Stimulated activated CD4-positive, alpha-beta T cell treated with anti-CD3 and anti-CD28 coated beads, Interleukin-2, amount 100 ng/mL, for 24 hours (primary cell): ENCODE data around the gene HOXD11.

Source experiments
- DNase-seq, 2 donors: peaks; one replicate each; pipeline ENCODE4 v3.0.0-alpha.2; 2020

Gene HOXD11

GRCh38 chr2:176106581-176107539 lies at the start of gene HOXD11:
Gene HOXD11 (plus strand): TSS chr2:176107280. CDS start chr2:176107356, 76 bp downstream.
- no peak for DNase-seq

GRCh38 chr2:176063958-176064357 lies 43.1 kb upstream of the HOXD11 start:
- no peak for DNase-seq

- no peak for DNase-seq
Observed at GRCh38 chr2:176066645-176067588, 40.2 kb upstream of the HOXD11 start.

DNA sequence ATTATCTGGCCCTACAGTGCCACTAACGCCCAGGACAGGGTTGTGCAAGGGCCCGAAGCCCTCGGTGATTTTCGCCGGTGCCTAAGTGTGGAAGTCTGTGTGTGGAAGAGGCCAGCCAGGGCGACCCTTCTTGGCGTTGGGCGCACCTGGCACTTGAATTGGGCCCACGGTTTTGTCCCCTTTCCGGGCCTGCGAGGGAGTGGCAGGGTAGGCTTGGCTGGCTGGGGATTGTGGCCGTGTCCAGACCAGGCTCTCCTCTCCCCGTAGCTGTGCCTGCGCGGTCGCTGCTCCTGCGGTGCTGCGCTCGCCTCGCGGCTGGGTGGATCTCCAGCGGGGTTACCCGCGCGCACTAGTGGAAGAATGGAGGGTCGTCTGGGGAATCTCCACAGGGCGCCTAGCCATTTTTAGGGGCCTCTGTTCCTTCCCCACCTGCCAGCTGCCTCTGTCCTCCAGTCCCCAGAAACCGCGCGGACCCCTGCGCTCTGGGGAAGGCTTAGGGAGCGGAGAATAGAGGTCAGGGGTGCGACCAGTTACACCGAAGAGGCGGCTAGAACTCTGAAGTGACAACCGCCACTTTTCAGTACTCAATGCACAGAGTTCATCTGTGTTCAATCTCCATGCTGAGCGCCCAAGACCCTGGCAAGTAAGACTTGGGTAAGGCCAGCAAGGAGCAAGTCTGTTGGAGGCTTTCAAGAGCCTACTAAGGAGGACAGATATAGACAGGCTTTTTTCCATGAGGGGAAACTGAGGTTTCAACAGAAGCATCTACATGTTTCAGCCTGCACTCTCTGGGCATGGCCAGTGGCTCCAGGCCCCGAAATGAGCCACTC lies 39.3 kb upstream of the HOXD11 start:
- no peak for DNase-seq

DNA sequence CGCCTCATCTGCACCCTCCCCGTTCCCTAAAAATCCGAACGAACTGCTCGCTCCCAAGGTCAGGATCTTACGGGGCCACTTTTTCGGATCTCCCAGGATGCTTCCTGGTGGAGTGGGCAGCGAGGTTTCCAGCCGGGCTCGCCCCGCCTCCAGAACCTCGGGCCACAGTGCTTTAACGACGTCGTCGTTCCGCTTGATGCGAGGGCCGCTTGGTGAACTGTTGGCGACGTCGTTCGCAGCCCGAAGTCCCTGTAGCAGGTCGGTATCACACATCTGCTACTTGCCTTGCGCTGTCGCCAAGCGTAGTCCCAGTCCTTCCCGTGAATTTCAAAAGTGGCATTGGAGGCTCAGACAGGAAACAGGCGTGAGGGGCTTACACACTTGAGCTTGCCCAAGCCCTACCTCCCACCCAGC lies 38.7 kb upstream of the HOXD11 start:
- DNase-seq: no peak

- DNase-seq: no peak
Observed at GRCh38 chr2:176071330-176072291, 35.5 kb upstream of the HOXD11 start.

- no peak for DNase-seq
Observed at GRCh38 chr2:176072292-176072669, 34.8 kb upstream of the HOXD11 start.

- DNase-seq: no peak
Observed at GRCh38 chr2:176072951-176073904, 33.9 kb upstream of the HOXD11 start.

DNA sequence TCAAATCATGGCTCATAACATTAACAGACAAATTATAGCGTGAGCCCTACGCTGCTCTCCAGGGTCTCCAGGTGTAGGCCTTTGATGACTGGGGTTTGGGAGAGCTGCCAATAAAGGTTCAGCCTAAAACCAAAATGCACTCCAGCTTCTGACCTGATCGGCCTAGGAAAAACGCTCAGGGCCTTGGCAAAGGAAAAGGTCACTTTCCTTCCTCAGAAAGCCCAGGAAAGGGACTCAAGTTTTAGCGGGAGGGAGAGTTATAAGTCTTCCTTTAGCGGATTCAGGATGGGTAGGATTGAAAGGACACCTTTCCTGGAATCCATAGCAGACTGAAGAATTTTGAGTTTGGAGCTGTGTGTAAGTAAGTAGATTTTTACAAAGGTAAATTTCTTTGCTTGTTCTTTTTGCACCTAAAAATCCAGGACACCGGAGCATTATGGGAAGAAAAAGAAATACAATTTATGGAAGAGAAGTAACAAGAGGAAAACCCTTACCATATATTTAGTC lies 32.1 kb upstream of the HOXD11 start:
- no peak for DNase-seq

GRCh38 chr2:176075481-176075880 lies 31.6 kb upstream of the HOXD11 start:
- DNase-seq: no peak

- no peak for DNase-seq
Observed at GRCh38 chr2:176076063-176076462, 31.0 kb upstream of the HOXD11 start.

DNA sequence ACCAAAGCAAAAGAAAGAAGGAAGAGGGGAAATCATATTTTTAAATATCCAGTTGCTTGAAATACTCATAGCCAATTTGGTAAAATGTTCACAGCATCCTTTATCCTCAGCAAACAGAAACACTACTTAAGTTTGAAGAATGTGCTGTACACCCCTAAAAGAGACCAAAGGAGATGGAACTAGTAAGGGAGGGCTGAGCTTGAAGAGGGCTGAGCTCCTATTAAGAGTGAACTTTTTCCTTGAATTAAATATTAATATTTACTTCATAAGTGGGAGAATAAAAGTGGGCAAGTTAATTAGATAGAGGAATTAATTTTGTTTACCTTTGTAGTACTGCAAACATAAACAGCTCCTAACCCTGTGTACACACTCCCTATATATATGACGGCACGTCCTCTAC lies 30.3 kb upstream of the HOXD11 start:
- DNase-seq: no peak

DNA sequence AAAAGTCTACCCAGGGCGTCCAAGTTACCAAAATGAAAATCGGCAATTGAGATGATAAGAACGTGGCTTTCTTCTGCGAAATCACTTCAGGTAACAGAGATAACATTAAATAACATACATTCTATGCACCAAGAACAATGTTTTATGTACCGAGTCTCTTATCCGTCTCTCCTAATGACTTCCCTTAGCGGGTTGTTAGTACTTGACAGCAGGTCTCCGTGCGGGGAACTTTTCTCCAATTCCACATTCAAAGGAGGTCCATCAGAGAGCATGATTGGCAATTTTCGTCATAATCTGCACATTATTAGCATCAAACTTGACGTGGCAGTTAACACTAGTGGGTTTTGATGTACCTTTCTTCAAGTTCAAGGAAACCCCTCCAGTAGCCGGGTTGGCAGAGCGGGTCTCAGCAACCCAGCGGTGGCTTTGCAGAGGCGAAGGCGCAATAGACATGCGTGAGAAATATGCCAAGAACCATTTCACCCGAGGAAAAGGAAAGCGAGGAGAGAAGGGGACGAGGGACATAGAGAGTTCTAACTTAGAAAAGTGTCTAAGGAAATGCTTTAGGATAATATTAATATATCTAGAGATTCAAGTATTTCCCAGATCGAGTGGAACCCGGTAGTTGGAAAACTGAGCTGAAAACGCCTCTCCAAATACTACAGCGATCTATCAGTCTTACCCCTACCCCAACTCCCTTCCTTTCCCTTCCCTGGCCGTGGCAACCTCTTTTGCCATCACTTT lies 28.4 kb upstream of the HOXD11 start:
- no peak for DNase-seq

GRCh38 chr2:176079285-176079830 lies 27.7 kb upstream of the HOXD11 start:
- no peak for DNase-seq

DNA sequence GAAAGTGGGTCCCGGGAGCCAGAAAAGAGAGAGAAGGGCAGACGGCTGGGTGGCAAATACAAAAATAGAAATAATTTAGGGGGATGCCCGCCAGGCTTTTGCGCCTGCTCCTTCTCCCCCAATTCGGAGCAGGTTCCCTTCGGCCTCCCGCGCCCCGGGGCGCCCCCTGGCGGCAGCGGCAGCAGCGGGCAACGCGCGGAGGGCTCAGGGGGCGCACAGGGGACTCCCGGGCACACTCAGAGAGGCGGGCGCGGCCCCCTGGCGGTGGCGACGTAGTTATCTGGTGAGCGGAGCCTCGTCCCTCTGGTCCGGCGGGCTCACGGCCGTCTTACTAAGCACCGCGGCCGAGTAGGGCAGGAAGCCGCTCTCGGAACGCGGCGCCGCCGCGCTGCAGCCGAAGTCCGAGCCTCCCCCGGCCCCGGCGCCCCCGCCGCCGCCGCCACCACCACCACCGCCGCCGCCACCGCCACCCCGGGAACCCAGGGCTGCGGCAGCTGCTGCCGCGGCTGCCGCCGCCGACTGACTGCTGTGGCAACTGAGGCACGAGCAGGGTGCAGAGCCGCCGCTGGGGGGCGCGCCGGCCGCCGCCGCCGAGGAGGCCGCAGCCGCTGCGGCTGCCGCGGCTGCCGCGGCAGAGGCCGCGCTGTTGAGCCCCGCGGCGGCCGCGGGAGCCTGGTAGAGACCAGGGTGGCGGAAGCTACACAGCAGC lies 27.1 kb upstream of the HOXD11 start:
- peak in 1 of 2 donors; percentile 48 for DNase-seq

- peak in 1 of 2 donors; percentile 38 for DNase-seq
Observed at GRCh38 chr2:176080540-176081375, 26.3 kb upstream of the HOXD11 start.

DNA sequence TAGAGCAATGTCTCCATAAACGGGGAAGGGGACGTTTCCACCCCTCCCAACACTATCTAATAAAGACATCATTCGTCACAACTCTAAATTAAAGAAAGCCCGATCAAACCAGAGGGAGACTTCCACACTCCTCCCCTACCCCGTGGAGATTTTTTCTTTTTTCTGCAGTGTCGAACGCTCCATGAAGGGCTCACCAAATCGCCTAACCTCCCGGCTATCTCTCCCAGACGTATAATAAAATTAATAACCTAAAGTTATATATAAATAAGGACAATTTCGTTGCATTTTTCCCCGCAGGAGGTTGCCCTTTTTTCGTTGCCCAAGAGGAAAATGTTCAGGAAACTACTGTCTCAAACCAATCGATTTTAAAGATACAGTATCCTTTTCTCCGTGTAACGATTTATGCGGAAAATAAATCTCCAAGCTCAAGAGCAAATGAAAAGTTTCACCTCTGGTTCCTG lies 25.7 kb upstream of the HOXD11 start:
- DNase-seq: no peak
